D721Med (cell line): ENCODE results near the gene TBC1D25.

Experiments
- DNase-seq: peaks from one replicate; pipeline ENCODE4 v3.0.0; 2011; ENCODE audit warnings: low spot score; ENCODE audit not compliant: insufficient read length
- FAIRE-seq: peaks from 2 replicates; lab custom pipeline; 2011; peaks lifted over from hg19 to GRCh38; lab: Jason Lieb, UNC
- TF ChIP-seq, protein P1 (sequence below): IDR thresholded peaks from 2 replicates; pipeline ENCODE4 v1.5.1; 2012; ENCODE audit warnings: mild to moderate bottlenecking, control low read depth; ENCODE audit not compliant: insufficient read depth; ENCODE audit errors: missing control alignments

TBC1D25 gene

DNA sequence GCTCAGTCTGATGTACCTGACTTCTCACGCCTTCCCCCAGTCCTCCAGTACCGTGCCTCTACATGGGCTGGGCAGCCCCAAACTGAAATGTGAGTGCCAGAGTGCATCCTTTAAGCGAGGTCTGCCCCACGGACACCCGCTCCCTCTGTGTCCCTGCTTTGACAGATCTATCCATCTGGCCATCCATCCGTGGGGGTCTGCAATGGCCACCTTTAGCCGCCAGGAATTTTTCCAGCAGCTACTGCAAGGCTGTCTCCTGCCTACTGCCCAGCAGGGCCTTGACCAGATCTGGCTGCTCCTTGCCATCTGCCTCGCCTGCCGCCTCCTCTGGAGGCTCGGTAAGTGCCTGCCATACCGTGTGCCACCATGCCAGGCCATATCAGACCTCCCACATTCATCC, 29.9 kb upstream of the TBC1D25 start:
- FAIRE-seq (no peak), DNase-seq (no peak)
- TF ChIP-seq, protein P1, sequence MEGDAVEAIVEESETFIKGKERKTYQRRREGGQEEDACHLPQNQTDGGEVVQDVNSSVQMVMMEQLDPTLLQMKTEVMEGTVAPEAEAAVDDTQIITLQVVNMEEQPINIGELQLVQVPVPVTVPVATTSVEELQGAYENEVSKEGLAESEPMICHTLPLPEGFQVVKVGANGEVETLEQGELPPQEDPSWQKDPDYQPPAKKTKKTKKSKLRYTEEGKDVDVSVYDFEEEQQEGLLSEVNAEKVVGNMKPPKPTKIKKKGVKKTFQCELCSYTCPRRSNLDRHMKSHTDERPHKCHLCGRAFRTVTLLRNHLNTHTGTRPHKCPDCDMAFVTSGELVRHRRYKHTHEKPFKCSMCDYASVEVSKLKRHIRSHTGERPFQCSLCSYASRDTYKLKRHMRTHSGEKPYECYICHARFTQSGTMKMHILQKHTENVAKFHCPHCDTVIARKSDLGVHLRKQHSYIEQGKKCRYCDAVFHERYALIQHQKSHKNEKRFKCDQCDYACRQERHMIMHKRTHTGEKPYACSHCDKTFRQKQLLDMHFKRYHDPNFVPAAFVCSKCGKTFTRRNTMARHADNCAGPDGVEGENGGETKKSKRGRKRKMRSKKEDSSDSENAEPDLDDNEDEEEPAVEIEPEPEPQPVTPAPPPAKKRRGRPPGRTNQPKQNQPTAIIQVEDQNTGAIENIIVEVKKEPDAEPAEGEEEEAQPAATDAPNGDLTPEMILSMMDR = no peak

DNA sequence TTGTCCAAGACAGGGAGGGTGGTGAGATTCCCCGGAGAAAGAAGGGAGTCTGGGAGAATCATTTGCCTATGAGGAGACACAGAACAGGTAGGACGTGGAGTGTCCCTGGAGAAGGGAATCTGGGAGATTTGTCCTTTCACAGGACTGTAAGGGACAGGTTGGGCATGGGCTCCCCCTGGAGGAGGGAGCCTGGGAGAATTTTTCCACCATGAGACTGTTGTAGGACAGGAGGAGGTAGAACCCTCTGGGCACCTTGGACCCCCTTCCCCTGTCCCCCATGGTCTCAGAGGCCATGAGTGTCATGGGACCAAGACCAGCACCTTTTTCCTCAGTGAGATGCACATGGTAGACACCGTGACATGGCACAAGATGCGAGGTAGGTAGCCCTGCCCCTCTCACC, 28.0 kb upstream of the TBC1D25 start:
- DNase-seq (no peak), FAIRE-seq (no peak)
- TF ChIP-seq, protein P1 = peak; percentile 25

DNA sequence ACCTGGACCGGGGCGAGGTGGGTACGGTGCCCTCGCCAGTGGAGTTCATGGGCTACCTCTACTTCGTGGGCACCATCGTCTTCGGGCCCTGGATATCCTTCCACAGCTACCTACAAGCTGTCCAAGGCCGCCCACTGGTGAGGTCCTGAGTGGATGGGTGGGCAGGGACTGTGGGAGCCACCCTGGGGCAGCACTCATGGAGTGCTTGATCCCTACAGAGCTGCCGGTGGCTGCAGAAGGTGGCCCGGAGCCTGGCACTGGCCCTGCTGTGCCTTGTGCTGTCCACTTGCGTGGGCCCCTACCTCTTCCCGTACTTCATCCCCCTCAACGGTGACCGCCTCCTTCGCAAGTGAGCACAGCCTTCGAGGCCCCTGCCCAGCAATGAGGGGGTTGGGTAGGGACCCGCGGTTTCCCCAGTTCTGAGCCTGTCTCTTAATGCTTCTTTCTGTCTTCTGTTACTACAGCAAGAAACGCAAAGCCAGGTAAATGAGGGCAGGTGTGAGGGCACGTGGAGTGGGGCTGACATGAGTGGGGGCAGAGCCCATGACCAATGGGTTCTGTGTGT, 27.1 kb upstream of the TBC1D25 start:
- FAIRE-seq (no peak), DNase-seq (no peak)
- TF ChIP-seq, protein P1 = no peak

DNA sequence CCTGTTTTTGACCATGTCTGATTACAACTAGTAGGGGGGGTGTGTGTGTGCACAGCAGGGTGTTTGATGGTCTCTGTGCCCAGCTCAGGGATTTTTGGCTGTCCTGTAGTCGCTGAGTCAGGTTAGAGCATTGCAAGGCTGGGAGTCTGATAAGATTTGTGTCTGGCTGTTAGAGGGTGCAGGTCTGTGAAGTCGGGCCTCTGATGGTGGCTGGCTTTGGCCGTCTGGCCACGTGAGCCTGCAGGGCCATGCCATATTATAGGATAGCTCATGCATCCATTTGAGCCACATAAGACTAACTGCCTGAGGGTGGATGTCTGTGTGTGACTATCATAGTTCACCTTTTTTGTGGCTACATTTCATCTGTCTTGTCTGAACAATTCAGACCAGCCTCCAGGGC, 25.8 kb upstream of the TBC1D25 start:
- TF ChIP-seq, protein P1 = no peak
- no peak for DNase-seq
- no peak for FAIRE-seq

DNA sequence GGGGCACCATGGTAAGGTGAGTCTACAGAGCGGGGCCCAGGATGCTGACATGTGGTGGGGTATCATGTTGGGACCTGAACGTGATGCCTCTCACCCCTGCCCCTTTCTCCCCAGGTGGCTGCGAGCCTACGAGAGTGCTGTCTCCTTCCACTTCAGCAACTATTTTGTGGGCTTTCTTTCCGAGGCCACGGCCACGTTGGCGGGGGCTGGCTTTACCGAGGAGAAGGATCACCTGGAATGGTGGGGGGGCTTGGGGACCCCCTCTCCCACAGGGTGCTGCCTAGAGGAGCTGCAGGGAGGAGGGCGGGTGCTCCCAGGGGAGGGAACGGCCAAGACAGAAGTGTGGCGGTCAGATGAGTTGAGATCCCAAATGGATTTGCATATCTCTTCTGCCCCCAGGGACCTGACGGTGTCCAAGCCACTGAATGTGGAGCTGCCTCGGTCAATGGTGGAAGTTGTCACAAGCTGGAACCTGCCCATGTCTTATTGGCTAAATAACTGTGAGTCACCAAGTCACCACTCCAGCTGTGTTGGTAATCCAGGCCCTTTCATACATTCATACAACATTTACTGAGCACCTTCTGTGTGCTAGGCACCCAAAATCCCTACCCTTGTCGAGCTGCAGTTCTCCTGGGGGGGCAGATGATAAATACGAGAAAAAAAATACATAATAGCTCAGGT, 25.2 kb upstream of the TBC1D25 start:
- DNase-seq (no peak), FAIRE-seq (no peak)
- TF ChIP-seq, protein P1 = no peak

DNA sequence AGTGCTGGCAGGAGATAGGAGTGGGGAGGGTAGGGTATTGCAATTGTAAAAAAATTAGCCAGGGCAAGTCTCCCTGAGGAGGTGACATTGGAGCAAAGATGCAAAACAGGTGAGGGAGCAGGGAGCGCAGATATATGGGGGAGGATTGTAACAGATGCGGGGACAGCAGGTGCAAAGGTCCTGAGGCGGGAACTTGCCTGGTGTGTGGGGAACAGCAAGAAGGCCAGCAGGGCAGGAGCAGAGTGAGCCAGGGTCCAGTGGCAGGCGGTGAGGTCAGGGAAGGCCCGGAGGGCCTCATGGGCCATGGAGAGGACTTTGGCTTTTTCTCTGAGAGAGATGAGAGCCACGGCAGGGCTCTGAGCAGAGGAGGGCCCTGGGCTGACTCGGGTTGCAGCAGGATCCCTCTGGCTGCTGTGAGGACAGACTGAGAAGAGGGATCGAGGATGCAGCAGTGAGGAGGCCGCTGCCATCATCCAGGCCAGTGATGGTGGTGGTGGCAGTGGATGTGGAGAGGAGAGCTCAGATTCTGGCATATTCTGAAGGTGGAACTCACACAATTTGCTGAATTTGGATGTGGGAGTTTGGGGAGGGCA, 24.6 kb upstream of the TBC1D25 start:
- TF ChIP-seq, protein P1 = no peak
- FAIRE-seq (no peak), DNase-seq (no peak)

DNA sequence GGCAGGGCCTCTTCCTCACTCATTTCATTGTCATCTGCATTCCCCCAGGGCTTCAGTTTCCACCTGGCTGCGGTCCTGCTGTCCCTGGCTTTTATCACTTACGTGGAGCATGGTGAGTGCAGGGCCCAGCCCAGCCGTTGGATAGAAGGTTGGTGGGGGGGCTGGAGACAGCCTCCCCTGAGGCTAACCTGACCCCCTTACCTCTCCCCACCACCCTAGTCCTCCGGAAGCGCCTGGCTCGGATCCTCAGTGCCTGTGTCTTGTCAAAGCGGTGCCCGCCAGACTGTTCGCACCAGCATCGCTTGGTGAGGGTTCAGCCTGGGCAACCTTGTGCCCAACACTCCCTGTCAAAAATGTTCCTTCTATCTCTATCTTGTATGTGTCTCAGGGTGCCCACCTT, 23.7 kb upstream of the TBC1D25 start:
- DNase-seq = no peak
- TF ChIP-seq, protein P1 = no peak
- FAIRE-seq = no peak
